Activated naive CD4-positive, alpha-beta T cell treated with anti-CD3 and anti-CD28 coated beads, Interleukin-2, amount 50 U/mL, for 72 hours (primary cell): ENCODE data around the gene TTC9. TPM values are rescaled to one million over a fixed set of nuclear protein-coding genes. Genes with fewer than 3 reads are reported as not detected.

Experiments used
- ATAC-seq, 2 donors: fragments of 150-1000 bp; cut with Tn5 transposase; 2 replicates each; pipeline ENCODE4 v1.10.0; 2021; ENCODE audit warnings: mild to moderate bottlenecking in 2 of 2, moderate library complexity in 2 of 2
- DNase-seq, 2 donors: peaks; one replicate each; pipeline ENCODE4 v3.0.0; 2021 to 2022; ENCODE audit warnings: low spot score in 2 of 2
- H3K27ac Mint-ChIP-seq, 2 donors: one replicate each; pipeline ENCODE4 v1.8.0; 2022; ENCODE audit warnings: mild to moderate bottlenecking in 2 of 2, mixed read lengths in 2 of 2
- H3K36me3 Mint-ChIP-seq, 2 donors: one replicate each; pipeline ENCODE4 v1.8.0; 2022; ENCODE audit warnings: mixed read lengths in 2 of 2
- H3K9me3 Mint-ChIP-seq, 2 donors: one replicate each; pipeline ENCODE4 v1.8.0; 2022; ENCODE audit warnings: mixed read lengths in 2 of 2
- total RNA-seq, 2 donors: library from RNA; stranded (reverse); gene quantifications; one replicate each; pipeline ENCODE4 v1.2.3, GENCODE V29; 2022

The TTC9 gene
- total RNA-seq, 2 donors from 2014 or later, result 6.2 to 6.5 TPM

DNA sequence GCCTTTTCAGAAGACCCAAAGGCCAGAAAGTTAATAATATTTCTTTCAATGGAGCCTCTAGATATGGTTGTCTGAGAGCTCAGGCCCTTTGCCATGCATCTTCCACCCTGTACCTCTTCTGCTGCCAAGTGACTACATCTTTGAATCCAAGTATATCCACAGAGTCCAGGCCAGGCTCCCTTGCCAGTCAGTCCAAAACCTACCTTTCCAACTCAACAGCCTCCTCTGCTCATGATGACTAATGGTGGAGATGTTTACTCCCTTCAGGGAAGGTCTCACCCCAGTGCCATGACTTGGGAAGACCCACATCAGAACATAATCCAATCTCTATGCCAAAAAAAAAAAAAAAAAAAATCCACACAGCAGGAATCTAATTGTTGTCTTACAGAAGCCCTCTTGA is 20.4 kb downstream of the TTC9 start:
- Mint-ChIP-seq H3K27ac (peak overlapping the region; percentile 91 to 95), H3K36me3 (peaks cover 0 to 9% of the 10 kb centered on the region in 2 donors), H3K9me3 (peaks cover 2 to 4% of the 10 kb centered on the region in 2 donors)
- no peak for ATAC-seq
- no peak for DNase-seq

DNA sequence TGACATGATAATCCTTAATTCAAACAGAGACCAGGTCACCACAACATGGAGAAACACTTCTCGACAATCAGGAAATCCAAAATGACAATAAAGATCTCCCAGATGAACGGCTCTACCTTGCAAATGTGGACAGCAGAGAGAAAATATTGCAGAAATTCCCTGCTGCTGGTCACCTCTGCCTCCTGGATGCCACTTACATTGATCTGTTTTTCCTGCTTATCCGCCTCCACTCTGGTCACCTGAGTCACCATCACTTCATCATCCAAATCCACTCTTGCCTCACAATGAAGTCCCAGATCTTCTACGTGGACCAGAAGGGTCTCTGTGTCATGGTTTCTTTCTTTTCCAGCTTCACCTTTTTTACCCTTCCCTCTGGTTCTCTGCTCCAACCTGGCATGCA is 21.1 kb downstream of the TTC9 start:
- peak overlapping the region in 1 of 2 donors; percentile 28 for H3K27ac Mint-ChIP-seq
- ATAC-seq, result no peak

DNA sequence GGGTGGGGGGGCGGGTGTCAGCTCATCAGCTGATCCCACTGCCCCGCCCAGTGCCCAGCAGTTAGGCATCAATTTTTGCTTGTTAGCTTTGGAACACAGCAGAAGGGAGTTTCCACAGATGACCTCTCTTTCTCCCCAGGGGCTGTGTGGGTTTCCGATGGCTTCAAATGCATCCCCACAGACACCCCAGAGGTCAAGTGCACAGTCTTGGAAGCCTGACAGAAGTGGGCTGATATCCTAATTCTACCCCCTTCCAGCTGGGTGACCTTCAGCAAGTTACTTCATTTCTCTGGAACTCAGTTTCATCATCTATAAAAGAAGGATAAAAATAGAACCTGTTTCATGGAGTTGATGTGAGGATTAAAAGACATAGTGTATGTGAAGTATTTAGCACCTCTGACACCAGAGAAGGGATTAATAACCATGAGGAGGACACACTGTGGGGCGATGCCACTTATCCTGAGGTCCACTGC is 22.0 kb downstream of the TTC9 start:
- Mint-ChIP-seq H3K27ac (no peak overlapping the region), H3K9me3 (no peaks in the 10 kb centered on the region), H3K36me3 (peaks cover 0 to 15% of the 10 kb centered on the region in 2 donors)
- no peak for ATAC-seq
- DNase-seq, result no peak

More for the DNA sequence above, 21.1 kb downstream of the TTC9 start:
- Mint-ChIP-seq H3K9me3 (no peaks in the 10 kb centered on the region), H3K36me3 (peaks cover 0 to 9% of the 10 kb centered on the region in 2 donors)
- DNase-seq, result no peak

DNA sequence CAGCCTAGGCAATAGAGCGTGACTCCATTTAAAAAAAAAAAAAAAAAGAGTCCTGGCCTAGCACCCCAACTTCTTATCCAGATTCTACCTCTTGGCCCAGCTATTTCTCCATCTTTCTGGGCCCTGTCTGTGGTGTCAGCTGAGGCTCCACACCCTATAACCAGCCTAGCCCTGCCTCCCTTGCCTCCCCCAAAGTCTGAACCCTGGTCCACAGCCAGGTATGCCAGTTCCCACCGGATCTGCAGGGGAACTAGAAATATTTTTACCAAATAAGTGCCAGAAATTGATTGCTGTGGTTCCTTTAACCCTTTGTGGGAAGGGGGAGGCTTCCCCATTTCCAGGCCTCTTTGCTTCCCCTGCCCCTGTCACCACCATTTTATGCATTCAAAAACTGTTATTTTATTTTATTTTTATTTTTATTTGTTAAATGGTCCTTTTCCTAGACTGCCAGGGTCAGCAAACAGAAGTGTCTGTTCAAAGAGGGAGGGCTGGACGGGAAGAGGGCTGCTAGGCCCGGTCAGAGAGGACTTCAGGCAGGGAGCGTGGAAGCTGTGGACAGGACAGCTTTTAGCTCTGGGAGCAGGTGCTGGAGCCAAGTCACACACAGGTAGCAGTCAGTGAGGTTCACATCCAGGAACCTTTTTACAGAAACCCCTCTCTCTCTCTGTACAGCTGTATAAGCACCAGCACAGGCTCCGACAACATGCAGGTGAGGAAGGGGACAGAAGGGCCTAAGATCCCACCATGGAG is 23.2 kb downstream of the TTC9 start:
- peak overlapping the region; percentile 34 to 66 for H3K27ac Mint-ChIP-seq
- no peaks in the 10 kb centered on the region for H3K9me3 Mint-ChIP-seq
- peaks cover 0 to 15% of the 10 kb centered on the region in 2 donors for H3K36me3 Mint-ChIP-seq
- no peak for ATAC-seq
- no peak for DNase-seq

DNA sequence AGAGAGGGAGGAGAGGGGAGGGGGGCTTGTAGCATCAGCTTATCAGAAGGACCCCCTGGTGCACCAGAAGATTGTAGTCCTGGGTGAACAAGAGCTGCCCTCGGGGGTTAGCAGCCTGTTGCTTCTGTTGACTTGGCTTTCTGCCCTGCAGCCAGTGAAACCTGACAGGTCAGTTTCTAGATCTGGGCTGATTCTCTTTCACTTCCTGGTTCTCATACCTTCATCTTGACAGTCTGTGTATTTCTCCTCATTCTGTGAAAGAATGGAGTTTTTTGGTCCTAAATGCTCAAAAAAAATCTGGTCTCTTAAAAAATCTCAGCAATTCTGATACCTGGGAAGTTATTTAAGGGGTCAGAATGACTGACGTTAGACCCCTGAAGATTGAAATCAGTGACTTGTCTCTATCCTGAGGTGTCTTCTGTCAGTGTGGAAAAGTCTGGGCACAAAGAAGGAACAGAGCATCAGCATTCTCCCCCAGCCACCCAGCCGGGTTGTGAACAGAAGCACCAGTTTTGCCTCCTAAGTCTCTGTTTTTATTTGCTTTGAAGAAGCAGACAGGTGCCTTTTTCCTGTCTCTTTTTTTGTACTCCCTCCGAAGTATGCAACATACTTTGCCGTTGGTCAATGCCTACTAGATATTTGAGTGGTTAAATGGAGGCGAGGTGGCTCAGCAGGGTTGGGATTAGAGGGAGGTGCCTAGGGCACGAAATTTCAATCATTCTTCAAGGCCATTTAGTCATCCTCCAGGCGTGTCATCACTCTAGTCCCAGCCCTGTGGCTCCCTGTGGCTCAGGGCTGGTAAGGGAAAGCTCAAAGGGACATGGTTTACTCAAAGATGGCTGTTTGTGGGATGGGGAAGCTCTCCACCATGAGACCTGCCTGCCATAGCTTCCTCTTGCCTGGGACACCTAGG is 24.0 kb downstream of the TTC9 start:
- peaks cover 0 to 15% of the 10 kb centered on the region in 2 donors for H3K36me3 Mint-ChIP-seq
- peak in 1 of 2 donors; percentile 76 for ATAC-seq
- no peaks in the 10 kb centered on the region for H3K9me3 Mint-ChIP-seq
- no peak for DNase-seq
- H3K27ac Mint-ChIP-seq, result peak overlapping the region; percentile 44 to 66

DNA sequence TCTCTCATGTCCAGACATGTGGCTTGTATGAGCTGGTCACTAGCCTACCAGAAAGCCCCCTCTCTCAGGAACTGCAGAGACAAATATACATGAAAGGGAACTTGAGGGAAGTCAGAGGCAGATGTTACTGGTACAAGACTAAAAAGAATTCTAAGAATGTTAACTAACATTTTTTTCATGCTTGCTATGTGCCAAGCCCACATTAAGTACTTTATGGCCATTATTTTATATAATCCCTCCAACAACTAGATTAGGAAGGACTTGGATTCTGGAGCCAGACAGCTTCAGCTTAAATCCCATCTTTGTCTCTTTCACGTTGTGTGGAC is 24.6 kb downstream of the TTC9 start:
- Mint-ChIP-seq H3K9me3 (no peaks in the 10 kb centered on the region), H3K36me3 (peaks cover 0 to 15% of the 10 kb centered on the region in 2 donors), H3K27ac (peak overlapping the region; percentile 44 to 66)
- ATAC-seq (no peak), DNase-seq (no peak)

DNA sequence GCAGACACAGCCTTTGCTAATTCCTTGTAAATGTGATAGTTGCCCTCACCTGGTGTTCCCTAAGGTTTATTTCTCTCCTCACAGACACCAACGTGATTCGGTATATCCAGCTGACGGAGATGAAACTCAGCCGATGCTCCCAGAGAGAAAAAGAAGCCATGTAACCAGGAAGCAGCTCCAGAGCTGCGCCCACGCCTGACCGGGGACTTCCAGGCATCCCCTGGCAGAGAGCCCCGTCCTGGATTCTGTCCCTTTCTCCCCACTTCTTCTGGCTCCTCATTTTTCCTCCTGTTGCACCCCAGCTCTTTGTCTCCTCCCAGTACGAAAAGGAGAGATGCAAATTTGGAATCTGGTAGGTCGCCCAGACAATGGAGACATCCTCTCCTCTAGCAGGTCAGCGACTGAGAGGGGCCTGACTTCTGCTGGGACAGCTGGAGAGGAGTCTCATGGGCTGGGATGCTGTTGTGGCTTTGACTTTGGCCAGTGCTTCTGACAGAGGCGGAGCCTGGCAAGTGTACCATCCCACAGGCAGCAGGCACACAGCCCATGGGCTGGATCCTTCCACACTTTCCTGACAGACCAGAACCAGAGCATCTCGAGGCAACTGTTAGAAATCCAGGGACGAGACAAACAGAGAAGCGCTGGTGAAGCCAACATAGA is 29.4 kb downstream of the TTC9 start:
- ATAC-seq, result no peak
- H3K27ac Mint-ChIP-seq, result peak overlapping the region in 1 of 2 donors; percentile 73

DNA sequence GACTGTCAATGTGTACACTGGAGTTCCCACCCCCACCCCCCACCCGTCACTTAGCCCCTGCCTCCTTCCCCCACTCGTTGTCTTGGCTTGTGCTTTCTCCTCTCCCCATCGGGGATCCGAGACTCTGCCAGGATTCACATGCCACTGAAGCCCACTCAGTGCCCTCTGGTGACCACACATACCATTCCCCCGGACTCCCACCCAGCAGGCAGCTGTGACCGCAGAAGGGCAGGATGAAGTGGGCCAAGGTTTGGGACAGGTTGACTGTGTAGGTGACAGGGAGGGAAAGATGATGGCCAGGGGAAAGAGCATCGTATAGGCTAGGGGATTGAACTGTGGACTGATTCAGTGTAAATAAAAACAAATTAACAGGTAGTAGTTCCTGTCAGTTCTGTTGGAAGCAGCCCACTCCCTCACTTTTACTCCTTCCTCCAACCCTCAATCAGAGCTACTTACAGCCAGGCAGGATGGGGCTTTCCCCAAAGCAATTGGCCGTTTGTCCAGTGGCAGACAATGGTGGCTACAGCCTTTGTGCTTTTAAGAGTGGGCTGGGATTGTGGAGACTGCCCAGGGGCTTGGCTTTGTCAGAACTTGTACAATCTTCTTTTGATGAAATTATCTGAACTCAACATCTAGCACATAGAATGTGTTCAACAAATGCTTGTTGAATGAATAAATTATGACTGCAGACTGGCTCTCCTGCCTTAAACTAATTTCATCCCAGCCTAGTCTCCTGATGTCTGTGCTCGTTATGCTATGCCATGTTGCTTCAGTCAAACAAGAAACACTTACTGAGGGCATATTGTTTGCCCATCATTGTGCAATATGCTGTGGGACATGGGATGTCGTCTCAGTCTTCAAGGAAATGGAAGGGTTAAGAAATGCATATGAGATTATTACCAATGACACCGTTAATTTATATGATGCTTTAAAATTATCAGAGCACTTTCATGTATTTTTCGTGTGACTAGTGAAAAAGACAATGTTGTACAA is 30.2 kb downstream of the TTC9 start:
- Mint-ChIP-seq H3K9me3 (no peaks in the 10 kb centered on the region), H3K27ac (peak overlapping the region in 1 of 2 donors; percentile 73), H3K36me3 (peaks cover 0 to 7% of the 10 kb centered on the region in 2 donors)
- ATAC-seq (no peak), DNase-seq (no peak)

More for the DNA sequence above, 29.4 kb downstream of the TTC9 start:
- Mint-ChIP-seq H3K36me3 (peaks cover 0 to 7% of the 10 kb centered on the region in 2 donors), H3K9me3 (no peaks in the 10 kb centered on the region)
- DNase-seq, result no peak

DNA sequence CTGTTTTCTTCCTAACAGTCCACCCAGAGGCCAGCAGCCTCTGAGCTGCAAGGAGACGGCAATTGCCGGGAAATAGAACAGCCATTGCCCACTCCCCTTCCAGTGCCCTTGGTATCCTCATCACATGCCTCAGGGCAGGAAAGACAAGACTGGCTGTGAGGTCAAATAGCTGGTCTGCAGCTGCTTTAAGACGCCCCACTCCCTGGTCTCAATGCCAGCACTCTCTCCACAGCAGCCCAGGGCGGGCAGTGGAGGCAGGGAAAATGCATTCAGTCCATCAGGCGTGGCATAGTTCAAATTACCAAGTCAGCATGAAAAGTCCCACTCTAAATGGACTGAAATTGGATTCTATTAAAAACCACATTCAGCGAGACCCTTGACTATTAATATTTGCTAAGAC is 35.6 kb downstream of the TTC9 start:
- Mint-ChIP-seq H3K36me3 (no peaks in the 10 kb centered on the region), H3K9me3 (no peaks in the 10 kb centered on the region), H3K27ac (no peak overlapping the region)
- ATAC-seq (no peak), DNase-seq (no peak)

DNA sequence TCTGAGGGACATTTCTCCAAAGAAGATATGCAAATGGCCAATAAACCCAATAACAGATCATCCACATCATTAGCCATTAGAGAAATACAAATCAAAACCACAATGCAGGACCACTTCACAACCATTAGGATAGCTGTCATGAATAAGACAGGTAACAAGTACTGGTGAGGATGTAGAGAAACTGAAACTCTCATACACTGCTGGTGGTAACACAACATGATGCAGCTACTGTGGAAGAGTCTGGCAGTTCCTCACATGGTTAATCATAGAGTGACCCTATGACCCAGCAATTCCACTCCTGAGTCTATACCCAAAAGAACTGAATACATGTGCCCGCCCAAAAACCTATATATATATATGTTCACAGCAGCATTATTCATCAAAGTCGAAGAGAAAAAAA is 39.0 kb downstream of the TTC9 start:
- Mint-ChIP-seq H3K27ac (no peak overlapping the region), H3K9me3 (no peaks in the 10 kb centered on the region), H3K36me3 (no peaks in the 10 kb centered on the region)
- ATAC-seq (peak in 1 of 2 donors; percentile 16), DNase-seq (no peak)

DNA sequence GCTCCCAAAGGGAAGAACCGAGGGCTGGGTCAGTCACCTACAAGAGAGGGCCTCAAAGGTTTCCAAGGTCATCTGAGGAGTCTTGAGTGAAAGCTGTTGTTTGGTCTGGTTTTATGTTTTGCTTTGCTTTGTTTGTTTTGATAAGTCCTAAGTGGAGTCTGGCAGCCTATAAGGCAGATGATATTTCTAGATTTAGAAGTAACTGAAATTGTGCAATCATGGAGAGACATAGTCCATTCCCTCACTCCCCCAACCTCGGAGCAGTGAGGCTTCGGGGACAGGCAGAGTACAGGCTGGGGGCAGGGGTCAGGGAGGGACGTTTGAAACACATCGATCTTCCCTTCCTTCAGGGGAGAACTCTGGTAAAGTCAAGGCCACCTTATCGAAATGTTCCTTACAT is 42.3 kb downstream of the TTC9 start:
- no peak for DNase-seq
- Mint-ChIP-seq H3K36me3 (no peaks in the 10 kb centered on the region), H3K27ac (no peak overlapping the region), H3K9me3 (no peaks in the 10 kb centered on the region)
- ATAC-seq, result no peak

DNA sequence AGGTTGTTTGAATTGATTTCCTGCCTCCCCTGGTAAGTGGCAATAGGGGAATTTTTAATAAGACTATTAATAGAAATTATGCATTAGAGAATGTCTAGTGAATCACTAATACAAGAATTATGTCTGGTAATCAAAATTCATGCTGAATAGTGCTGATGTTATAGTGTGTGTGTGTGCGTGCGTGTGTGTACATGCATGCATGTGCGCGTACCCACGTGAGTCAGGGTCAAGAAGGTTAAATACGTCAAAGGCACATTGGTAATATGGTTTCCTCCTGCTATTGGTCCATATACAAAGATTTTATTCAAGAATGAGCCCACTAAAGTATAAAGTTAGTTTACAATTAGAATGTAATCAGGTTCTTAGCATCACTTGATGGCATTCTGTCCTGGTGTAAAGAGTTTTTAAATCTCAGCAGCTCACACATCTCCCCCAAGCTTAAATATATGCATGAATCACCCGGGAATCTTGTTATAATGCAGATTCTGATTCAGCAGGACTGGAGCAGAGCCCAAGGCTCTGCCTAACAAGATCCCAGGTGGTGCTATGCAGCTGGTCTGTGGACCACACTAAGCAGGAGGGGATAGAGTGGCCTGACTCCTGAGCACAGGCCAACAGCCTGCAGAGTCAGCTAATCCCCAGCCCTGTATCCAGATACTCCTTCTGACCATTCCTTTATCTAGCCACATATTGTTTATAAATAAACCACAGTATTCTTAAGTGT is 43.9 kb downstream of the TTC9 start:
- H3K27ac Mint-ChIP-seq, result no peak overlapping the region

DNA sequence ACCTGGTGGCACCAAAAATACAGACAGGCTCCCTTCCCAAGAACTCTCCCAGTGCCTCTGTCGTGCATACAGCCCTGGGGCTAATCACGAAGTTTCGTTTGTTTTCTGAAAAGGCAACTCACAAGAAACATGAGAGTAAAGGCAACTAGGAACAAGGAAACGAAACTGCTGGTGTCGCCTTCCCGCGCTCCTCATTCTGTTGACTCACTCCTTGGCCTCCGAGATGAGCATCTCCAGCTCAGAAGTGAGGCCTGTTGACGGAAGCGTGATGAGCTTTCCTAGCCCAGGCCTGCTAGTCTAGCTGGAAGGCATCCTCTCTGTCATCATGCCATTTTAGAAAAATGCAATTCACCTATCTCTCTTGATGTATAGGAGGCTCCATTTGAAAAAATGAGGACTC is 50.5 kb downstream of the TTC9 start:
- Mint-ChIP-seq H3K36me3 (no peaks in the 10 kb centered on the region), H3K9me3 (no peaks in the 10 kb centered on the region), H3K27ac (no peak overlapping the region)
- ATAC-seq (no peak), DNase-seq (no peak)

More for the DNA sequence above, 43.9 kb downstream of the TTC9 start:
- ATAC-seq, result no peak
- DNase-seq, result no peak
- Mint-ChIP-seq H3K36me3 (no peaks in the 10 kb centered on the region), H3K9me3 (no peaks in the 10 kb centered on the region)

DNA sequence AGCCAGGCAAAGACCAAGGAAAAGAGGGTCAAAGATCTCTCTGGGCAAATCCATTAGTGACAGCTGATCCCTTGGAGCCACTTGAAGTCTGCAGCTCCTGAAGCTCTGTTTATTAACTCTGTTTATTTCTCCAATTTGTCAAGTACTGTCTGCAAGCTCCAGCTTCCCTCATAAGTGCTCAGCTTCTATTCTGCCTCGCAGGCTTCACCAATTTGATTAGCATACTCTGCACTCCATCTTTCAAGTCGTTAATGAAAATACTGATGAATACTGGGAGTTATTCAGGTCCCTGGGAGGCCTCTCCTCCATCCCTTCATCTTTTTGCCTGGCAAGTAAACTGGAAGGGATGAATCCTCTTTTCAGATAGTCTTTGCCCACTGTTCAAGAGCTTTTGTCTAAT is 54.3 kb downstream of the TTC9 start:
- Mint-ChIP-seq H3K27ac (no peak overlapping the region), H3K9me3 (no peaks in the 10 kb centered on the region), H3K36me3 (no peaks in the 10 kb centered on the region)
- DNase-seq (no peak), ATAC-seq (no peak)

DNA sequence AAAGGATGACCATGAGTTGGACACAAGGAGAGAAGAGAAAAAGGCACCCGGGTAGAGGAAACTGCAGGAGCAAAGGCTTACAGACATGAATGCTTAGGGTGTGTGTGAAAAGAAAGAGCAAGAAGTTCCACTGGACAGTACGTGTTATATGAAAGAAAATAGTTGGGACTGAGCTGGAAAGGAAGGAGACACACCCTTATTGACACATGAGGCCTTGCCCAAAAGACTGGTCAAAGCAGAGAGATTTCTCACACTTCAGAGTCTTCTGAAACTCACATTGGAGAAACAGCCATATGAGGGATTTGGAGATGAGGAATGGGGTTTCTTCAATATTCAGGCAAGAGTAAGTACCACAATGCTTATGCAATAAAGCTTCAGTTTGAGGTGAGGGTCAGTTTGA is 56.0 kb downstream of the TTC9 start:
- no peaks in the 10 kb centered on the region for H3K36me3 Mint-ChIP-seq
- H3K27ac Mint-ChIP-seq, result no peak overlapping the region
- H3K9me3 Mint-ChIP-seq, result no peaks in the 10 kb centered on the region
- ATAC-seq (no peak), DNase-seq (no peak)
